Gastrocnemius medialis (tissue), 4 donors: ENCODE measurements around the gene PRMT7.

ENCODE experiments used
- POLR2A ChIP-seq, 2 donors: fragments of 450-650 bp; IDR thresholded peaks; one replicate each; pipeline ENCODE4 v1.6.1; 2017; ENCODE audit warnings: antibody characterized with exemption in 2 of 2, mild to moderate bottlenecking in 2 of 2, moderate library complexity in 2 of 2
- TF ChIP-seq, protein P1 (sequence below), 5 experiments: fragments of 450-650 bp in 3 of 5; fragments of 200-600 bp in 2 of 5; sonication (generic) in 2 of 5; IDR thresholded peaks in 4 of 5; conservative IDR thresholded peaks in 1 of 5; 1 replicate in 4 of 5; 2 replicates in 1 of 5; pipeline ENCODE4 v1.5.1; 2016 to 2019; ENCODE audit warnings: antibody characterized with exemption in 5 of 5, mild to moderate bottlenecking in 3 of 5, moderate library complexity in 3 of 5

GRCh38 chr16:68283346-68283745 lies 27.5 kb upstream of the PRMT7 start:
- TF ChIP-seq, protein P1, sequence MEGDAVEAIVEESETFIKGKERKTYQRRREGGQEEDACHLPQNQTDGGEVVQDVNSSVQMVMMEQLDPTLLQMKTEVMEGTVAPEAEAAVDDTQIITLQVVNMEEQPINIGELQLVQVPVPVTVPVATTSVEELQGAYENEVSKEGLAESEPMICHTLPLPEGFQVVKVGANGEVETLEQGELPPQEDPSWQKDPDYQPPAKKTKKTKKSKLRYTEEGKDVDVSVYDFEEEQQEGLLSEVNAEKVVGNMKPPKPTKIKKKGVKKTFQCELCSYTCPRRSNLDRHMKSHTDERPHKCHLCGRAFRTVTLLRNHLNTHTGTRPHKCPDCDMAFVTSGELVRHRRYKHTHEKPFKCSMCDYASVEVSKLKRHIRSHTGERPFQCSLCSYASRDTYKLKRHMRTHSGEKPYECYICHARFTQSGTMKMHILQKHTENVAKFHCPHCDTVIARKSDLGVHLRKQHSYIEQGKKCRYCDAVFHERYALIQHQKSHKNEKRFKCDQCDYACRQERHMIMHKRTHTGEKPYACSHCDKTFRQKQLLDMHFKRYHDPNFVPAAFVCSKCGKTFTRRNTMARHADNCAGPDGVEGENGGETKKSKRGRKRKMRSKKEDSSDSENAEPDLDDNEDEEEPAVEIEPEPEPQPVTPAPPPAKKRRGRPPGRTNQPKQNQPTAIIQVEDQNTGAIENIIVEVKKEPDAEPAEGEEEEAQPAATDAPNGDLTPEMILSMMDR (IDR thresholded peaks at IDR 0.05 in 4 of 5, conservative IDR thresholded peaks at IDR 0.05 in 1 of 5): no peak
- TF ChIP-seq POLR2A (IDR thresholded peaks at IDR 0.05): no peak
